ENCODE data around the gene MOB3B.
A peak's percentile ranks its signal among the peaks of the same experiment; 100 is the strongest.
"Not testable (repeated sequence)": the region's sequence is repeated elsewhere in the genome, so short reads cannot be mapped to it uniquely, and the experiment has no call there.

The MOB3B gene

DNA sequence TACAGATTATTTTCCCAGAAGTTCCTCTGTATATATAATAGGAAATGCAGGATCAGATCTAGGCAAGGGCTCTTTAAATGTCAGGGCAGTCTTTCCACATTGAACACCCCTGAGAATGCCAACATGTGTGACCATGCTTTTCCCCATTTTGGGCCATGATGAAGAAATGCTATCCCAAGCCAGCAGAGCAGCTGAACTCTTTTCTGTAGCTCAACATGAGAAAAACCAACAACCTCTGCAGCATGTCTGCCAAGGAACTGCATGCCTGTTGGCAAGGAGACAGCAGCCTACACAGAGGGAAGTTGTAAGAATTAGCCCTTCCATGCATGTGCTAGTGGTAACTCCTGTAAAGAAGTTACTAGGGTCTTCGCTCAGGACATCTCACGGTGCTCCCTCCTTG lies 15.1 kb downstream of the MOB3B start:
- no peak for DNase-seq

DNA sequence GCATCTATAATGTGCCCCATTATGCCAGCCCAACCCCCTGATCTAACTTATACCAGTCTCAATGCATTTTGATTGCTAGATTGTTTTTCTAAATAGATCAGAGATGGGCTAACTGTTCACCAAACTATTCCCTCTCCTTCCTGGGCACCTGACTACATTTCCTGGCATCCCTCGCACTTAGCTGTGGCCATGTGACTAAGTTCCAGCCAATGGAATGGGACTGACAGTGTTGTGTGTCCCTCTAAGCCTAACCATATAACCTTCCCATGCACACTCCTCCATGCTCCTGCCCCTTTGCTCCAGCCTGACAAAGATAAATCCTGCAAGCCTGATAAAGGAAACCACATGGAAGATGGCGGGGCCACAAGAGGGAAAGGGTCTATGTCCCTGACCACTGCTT lies 17.8 kb downstream of the MOB3B start:
- no peak for DNase-seq

DNA sequence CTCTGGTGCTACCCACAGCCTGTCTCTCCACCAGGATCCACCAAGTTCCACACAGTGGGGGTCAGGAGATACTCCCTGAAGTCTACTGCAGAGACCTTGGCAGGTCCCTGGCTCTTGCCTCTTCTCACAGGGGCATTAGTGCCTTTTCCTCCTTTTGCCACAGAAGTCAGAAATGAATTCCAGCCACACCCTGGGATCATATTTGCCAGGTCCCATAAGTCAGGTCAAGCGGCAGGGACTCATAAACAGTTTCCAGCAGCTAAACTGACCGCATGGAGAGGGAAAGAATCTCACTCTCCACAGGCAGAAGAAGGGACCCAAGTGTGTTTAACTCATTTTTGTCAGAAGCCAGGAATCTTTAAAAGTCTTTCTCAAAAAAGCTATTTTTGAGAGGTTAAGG lies 18.8 kb downstream of the MOB3B start:
- DNase-seq, result no peak

DNA sequence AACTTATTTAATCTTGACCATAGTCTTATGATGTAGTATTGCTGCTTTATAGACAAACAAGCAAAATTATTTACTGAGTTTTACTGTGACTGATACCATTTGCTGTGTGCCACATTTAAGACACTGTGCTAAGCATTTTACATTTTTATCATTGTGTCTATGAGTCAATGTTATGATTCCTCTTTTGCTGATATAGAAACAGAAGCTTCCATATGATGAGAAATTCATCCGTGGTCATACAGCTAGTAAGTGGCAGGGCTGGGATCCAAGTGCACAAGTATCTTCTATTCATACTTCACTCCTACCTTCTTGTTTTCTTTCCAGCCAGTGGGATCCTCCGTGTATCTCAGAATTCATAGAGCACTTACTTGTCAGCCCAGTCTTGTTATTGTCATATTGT lies 22.6 kb downstream of the MOB3B start:
- DNase-seq, result no peak

DNA sequence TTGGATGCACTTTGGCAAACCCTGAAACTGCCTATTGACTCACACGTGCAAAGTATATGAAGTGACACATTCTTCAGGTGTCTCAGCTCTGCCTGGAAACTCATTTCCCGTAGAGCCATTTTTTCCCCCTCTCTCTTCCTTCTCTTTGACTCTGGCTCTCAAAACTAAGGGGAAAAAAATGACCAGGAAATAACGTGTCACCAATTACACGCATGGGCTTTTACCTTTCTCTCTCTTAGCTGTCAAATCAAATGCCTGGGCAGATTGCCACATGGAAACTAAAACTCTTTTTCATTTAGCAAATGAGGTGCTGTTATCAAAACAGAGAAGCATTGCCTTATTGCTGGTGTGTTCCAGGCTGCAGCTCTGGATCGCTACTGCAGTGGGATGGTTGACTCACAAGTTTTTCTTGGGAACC lies 23.9 kb downstream of the MOB3B start:
- DNase-seq, result no peak

DNA sequence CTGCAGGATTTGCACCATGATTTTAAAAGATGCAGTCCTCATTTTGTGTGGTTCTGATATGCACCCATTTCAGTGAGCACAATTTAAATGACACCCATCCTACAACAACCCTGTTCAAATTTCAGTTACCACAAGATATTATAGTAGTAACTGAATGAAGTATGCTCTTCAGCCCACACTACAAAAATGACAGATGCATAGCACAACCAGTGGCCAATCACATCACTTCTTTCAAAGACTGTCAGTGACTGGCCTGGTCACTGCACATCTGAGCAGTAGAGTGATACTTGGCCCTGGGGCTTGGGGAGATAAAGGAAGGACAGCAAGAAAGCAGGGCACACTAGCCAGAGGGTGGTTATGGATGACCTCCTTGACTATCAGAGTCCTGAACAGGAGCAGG lies 25.4 kb downstream of the MOB3B start:
- DNase-seq, result no peak

DNA sequence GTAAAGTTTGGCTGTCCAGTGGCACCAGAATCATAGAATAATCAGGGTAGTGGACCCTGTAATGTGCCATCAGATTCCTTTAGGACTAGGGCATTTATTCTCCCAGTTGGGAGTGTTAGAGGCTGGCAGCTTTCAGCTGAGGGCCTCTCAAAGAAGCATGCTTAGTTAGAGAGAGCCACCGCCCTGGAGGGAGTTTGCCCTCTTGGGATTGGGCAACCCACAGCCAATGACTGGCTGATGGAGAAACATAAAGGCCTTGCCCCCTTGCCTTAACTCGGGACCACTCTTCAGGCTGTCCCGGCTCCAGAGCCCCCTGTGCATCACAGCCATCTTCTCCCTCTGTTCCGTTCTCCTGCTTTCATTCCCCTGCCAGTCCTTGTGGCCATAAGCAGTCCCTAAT lies 26.0 kb downstream of the MOB3B start:
- no peak for DNase-seq

DNA sequence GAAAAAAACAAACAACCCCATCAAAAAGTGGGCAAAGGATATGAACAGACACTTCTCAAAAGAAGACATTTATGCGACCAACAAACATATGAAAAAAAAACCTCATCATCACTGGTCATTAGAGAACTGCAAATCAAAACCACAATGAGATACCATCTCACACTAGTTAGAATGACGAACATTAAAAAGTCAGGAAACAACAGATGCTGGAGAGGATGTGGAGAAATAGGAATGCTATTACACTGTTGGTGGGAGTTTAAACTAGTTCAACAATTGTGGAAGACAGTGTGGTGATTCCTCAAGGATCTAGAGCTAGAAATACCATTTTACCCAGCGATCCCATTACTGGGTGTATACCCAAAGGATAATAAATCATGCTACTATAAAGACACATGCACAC lies 28.7 kb downstream of the MOB3B start:
- not testable (repeated sequence) for DNase-seq

DNA sequence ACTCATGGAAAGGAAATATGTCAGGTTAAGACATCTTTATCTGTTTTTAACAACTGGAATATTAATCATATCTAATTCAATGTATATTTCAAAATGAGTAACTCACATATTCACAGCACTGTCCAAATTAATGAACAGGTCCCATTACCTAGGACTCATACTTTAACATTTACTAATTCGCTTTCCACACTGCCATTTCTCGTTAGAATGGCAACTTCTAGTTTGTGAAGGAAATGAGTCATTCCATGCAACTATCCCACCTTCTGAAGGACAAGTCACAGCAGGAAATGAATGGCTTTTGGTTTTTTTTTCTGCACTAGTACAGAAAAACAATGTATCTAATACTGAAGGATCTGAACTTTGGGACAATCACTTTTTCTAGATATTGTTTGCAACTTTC lies 30.2 kb downstream of the MOB3B start:
- DNase-seq, result no peak

DNA sequence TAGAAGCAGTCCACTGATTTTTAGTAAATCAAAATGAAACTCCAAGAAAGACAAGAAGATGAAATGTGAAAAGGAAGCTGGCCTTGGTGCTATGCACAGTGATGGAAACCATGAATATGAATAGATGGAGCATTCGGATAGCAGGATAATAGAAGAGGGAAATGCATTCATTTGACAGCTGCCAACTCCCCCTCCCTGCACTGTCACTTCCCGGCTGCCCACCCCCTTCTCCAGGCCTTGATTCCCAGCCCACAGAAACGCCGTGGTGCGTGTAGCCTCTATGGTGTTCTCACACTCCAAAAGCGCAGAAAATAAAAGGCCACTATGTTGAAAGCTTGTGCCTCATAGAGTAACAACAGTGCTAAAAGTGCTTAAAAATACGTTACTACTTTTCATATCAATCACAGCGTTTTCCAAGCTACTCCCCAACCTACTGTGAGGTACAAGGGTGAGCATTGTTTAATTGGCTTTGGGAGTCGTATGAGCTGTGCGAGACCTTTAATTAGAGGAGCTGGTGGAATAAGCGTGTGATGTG lies 31.7 kb downstream of the MOB3B start:
- DNase-seq, result no peak

DNA sequence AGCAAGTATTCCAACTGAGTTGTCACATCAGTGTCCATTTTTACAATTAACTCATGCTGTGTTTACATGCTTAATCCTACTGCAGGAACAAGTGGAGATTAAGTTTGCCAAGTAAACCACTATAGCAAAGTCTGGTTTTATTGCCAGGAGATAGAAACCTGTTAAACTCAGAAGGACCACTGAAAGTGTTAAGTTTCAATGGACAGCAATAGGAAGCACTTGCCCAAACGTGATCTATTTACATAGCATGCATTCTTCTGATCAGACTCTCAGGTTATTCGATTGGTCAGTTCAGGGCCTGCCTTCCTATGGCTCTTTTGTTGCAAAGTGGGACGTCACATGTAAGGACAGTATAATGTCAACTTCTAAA lies 33.5 kb downstream of the MOB3B start:
- no peak for DNase-seq

DNA sequence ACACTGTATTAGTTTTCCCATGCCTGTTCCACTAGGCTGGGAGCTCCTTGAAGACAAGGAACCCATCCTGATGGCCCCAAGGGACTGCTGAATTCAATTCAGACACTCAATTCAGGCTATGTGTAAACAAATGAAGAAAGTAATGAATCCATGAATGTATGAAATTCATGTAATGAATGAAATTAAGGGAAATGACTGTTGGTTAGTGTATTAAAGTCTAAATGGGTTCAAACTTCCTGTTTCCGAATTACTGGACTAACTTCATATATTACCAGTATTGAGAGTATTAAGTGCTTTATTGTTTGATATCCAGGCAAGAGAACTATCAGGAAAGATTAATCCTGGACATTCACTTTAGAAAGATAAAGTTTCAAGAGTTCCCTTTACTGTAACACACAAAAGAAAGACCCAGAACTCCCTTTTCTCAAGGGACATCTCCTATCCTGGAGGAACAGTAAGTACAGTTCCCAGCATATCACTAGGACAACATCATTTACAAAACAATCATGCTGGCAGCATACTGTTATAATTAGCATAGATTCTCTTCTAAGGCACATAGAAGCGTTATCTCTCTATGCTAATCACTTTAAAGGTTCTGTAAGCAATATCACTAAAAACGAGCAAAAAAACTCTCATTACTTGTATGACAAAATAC lies 34.0 kb downstream of the MOB3B start:
- DNase-seq, result no peak

DNA sequence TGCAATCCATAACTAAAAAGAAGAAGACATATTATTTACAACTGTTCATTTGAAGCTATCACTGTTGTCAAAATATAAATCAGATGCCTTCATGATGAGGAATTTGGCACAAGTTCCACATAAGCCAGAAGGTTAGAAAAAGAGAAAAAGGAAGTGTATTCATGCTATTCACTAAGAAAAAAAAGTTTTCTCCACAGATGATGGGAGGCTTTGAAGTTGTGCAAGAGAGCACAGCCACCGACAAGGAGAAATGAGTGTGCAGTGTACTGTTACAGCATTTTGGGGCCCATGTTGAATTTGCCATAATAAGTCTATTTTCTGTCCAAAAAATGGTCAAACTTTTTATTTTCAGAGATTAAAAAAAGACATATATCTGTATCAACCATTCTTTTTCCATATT lies 38.5 kb downstream of the MOB3B start:
- peak in 1 of 2 donors; percentile 4 for DNase-seq

DNA sequence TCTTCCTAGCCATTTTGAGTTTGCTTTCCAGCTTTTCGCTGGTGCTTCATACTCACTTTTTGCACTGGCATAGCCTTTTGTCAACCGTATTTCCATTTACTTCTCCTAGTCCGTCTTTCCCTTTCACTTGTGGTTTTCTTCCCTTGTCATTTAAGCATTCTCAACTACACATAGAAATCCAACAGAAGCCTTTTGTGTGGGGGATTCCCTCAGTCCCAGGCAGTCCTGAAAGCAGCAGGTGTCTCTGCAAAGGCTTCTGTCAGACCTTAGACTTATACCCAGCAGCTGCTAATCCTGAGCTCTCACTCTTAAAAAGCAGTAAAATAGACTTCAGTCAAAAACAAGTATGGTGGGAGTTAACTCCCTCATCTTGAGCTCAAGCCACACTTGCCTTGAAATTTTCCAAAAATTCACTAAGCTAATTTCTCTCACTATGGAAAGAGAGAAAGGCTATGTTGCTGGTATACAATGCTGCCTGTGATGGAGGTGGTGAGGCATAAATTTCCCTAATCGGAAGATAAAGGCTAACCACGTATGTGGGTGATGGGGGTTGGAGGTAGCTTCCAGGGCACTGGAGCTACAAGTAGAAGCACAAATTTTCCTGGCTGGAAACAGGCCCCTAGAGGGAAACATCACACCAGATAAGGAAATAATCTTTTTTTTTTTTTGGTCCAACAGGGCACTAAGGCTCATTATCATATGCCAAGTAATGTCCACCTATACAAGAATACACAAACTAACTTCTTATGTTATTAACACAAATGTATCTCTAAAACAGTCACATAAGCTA lies 40.3 kb downstream of the MOB3B start:
- no peak for DNase-seq

DNA sequence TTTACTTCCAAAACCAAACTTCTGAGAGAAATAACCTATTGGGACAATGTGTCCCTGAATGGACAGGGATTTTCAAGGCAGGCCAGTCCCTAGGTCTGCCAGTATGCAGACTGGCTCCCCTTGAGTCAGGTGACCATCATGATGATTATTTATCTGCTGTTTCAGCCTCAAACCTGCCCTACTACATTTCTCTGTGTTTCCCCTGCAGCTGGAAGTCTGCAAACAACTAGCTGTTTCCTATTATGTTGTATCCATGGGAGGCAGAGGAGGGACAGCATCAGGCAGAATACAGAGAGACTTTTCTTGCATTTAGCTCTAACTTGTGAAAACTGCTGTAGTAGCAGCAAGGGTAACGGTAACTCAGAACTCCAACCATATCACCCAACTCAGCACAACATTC lies 41.7 kb downstream of the MOB3B start:
- DNase-seq, result no peak

DNA sequence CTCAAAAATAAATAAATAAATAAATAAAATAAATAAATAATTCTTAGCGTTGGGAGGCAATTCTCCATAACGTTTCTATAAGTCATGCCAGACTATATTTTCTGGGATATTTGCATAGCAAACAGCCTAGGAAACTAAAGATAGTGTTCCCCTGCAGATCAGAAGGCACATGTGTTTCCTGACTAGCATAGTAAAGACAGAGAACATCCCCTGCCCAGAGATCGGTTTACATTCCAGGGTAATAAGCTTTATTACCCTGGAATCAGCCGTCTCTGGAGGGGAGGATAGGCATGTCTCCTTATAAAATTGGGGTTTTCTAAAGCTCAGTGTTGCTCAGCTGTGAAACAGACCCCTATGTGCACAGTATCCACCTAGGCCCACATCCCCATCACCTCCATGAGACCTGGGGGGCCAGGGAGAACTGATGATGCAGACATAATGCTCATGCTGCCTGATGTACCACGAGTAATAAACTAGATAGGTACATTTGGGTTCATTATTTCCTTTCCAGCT lies 42.4 kb downstream of the MOB3B start:
- DNase-seq, result no peak

DNA sequence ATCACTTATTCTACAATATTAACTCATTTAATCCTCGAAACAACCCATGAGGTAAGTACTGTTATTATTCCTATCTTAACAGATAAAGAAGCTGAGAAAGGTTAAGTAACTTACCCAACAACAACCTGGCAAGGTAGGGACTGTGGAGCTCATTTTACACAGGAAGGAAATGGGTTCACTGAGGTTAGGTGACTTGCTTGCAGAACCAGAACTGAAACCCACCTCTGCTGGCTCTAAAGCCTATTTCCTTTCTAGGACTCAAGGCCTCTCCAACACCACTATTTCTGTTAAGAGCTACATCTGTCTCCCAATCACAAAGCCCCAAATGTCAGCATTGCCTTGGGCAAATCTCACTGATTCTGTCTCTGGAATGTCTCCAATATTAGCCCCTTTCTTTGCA lies 44.5 kb downstream of the MOB3B start:
- DNase-seq, result peak; percentile 6 to 22

DNA sequence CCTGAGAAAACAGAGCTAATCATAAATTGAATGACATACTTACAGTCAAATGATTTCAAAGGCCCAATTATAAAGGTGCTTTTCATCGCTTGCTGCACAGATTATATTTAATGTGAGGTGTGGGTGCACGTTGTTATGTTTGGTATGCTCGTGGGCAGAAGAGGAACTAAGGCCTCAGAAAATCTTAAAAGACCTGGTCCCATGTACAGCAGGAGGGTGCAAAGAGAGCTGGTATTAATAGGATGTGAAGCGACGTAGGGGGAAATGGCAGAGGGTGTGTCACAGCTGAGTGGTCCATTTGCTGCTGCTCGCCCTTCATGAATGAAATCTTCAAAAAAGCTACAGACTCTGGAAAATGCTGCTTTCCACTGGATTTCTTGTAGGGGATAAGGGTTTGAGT lies 46.0 kb downstream of the MOB3B start:
- DNase-seq, result no peak

DNA sequence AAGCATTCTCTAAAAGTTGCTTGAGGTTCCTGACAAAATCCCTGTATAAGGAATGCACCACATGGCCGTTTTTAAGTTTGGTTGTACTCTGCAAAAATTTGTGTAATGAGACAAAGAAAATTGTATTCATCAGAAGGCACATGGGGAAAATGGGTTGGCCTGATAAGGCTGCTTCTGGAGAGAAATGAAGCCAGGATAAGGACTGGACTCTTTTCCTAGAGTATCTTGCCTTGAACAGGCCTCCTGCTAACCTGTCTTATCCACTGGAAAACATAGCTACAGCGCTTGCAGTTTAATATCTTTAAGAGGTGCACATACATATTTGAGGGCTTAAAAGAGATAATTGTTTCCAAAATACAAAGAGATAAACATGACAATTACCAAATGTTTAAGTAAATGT lies 46.9 kb downstream of the MOB3B start:
- no peak for DNase-seq

DNA sequence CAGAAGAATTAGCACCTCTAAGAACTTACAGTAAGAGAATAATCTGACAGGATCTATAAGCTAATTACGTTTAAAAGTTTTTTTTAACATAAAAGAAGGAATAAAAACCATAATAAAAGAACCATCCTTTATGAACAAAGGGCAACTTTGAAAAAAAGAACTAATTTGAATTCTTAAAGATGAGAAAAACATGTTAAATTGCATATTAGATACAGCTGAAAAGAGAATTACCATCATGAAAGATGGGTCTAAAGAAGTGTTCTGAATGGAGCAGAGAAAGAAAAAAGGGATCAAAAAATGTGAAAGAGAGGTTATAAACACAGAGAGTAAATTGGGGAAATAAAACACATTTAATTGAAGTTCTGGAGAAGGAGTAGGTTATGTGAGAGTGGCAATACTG lies 51.3 kb downstream of the MOB3B start:
- DNase-seq, result no peak

DNA sequence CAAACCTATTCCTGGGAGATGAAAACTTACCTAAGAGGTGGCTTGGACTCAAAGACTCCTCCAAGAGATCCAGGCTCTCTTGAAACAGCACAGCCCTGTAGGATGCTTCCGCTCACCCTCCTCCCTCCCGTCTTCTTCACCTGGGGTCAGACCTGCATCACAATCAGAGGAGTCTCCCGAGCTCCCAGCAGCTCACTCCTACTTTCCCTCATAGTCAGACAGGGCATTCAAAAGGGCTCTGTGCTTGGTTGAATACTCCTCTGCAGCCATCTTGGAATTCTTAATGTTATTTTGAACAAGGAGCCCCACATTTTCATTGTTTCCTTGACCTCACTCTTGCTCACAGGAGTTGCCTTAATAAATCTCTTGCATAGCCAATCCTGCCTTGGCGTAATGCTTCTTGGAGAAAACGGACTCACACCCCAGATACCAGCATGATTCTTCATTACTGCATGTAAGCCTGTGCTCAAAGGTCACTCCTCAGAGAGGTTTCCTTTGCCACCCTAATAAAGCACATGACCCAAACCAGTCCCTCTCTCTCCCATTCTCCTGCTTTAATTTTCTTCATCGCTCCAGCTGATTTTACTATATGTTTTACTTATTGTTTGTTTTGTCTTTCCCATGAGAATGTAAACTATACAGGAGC lies 52.6 kb downstream of the MOB3B start:
- DNase-seq, result no peak

DNA sequence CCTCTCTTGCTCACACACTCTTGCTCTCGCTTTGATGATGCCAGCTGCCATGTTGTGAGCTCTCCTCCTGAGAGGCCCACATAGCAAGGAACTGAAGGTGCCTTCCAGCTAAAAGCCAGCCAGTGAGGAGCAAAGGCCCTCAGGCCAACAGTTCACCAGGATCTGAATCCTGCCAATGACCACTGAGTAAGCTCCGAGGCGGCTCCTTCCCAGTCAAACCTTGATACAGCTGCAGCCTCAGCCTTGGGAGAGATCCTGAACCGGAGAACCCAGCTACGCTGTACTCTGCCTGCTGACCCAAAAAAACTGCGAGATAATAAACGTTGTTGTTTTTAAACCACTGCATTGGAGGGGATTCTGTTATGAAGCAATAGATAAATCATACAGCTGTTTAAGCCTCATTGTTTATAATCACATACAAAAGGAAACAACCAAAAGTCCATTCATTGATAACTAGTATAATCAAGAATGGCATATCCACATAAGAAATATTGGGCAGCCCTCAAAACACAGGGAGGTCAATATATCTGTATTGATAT lies 54.5 kb downstream of the MOB3B start:
- DNase-seq, result no peak

DNA sequence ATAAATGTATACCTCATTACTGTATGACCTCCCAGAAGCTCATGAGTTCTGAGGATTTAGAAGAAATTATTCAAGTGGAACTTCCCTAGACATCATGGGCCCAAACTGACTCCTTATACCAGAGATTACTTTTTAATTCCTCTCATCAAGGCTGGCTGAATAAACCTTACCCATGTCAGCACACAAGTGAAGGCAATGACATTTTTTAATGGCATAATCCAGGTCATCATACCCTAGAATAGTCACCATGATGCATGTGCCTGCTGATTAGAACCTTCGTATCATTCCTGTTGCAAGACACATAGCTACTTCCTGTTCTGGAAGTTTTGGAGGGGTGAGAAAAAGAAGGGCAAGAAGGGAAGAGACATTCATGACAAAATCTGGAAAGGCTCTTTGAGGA lies 55.3 kb downstream of the MOB3B start:
- DNase-seq, result no peak

DNA sequence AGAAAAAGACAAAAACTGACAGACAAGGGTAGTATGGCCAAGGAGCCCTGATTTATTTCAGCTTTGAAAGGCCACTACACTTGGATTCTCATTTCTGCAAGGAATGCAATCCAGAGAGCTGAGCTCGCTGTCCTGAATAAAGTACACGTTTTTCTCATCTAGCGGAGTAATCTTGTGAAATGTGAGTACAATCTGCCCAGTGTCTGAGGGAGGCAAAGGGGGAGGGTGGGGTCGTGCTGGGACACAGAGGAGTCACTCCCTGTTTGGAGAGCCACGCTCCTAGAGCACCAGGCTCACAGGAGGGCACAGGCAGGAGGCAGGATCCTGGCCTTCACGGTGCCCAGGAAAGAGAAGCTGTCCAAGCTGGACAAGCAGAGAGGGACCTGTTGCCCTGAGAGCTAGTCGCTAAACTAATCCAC lies 56.5 kb downstream of the MOB3B start:
- DNase-seq, result no peak

All from CD4-positive, alpha-beta T cell treated with Interferon alpha-2 for 1 hour (primary cell).